CD4-positive, alpha-beta T cell treated with Interleukin-17A for 1 hour (primary cell): ENCODE data around the gene MARK2.

Experiments used
- DNase-seq: peaks from one replicate; pipeline ENCODE4 v3.0.0-alpha.2; 2020

Gene MARK2

GRCh38 chr11:63911876-63912275 is 73.0 kb downstream of the MARK2 start:
- DNase-seq: no peak

DNA sequence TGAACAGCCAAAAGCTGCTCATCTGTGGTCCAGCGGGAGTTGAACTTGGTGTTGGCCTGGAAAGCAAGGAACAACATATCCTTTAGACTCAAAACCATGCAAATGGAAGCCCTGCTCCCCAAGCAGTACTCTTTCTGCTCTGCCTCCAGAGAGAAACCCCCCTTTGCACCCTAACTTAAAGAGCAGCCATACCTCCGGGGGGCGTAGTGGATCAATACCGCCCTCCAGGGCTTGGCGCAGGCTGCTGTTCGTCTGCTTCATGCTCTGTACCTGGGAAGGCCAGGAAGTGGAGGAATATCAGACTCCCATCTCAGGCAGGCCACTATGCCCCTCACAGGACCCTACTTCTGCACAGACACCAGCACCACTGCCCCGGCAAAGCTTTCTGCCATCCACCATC is 73.8 kb downstream of the MARK2 start:
- no peak for DNase-seq

DNA sequence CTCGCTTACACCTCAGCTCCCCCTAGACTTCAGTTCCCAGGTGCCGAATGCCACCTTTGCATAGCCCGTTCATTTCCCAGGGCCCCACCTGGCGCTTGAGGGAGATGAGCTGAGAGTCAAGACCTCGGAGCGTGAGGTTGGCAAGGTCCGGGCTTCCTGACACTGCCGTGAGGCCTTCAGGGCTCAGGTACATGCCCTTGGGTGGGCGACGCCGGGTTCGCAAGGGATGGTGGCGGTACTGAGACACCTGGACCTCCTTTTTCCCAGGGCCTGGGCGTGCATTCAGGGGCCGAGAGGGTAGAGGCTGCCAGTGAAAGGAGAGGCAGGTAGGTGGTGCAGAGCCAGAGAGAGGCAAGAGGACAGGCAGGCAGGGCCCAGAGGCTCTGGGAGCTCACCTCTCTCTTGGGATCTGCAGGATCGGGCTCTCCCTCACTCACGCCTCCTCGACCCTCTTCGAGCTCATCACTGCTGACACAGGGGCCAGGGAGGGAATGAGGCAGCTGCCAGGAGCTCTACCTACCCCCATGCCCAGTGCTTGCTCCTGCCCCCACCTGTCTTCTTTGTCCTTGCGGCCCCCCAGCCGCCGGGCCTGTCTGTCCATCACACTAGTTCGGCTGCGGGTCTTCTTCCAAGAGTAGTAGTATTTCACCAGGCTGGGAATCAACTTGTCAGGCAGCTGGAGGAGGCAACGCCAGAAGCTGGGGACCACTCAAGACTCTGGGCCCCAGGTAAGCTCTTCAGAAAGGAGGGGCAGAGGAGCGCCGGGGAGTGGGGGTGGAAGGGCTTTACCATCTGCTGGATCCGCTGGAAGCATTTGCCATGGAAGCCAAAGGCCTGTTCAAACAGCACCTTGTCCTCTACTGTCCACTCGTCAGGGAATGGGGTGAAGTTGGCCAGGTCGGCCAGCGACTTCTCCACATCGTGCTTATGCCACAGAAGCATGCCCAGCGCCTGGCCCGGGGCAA is 75.2 kb downstream of the MARK2 start:
- DNase-seq: no peak

DNA sequence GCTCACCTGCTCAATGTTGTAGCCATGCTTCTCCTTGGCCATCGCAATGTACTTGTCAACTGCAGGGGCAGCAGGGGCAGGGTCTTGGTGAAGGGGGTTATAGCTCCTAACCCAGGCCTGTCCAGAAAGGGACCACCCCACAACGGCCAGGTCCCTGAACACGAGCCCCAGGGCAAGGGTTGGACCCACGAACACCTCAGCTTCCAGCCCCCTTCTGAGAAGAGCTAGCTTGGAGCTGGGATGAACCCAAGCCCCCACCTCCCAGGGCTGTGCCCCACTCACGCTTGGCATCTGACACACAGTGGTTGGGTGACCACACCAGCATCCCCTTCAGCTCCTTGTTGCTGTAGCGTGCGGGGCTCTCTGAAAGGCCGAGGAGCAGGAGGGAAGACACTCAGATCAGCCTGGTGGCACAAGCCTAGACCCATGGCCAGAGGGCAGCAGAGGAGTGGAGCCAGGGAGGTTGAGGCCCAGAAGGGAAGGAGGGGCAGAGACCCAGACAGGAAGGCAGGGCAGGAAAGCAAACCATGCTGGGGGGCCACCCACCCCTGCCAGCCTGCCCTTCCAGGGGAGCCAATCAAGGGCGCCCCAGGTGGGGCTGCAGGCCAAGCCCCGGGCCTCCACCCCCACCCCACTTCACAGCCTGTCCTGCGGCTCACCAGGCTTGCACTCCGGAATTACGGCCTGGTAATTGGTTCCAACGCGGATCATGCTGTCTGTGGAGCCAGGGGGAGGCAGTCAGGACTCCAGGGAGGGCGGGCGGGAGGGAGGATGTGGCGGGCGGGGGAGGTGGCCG is 76.2 kb downstream of the MARK2 start:
- no peak for DNase-seq

DNA sequence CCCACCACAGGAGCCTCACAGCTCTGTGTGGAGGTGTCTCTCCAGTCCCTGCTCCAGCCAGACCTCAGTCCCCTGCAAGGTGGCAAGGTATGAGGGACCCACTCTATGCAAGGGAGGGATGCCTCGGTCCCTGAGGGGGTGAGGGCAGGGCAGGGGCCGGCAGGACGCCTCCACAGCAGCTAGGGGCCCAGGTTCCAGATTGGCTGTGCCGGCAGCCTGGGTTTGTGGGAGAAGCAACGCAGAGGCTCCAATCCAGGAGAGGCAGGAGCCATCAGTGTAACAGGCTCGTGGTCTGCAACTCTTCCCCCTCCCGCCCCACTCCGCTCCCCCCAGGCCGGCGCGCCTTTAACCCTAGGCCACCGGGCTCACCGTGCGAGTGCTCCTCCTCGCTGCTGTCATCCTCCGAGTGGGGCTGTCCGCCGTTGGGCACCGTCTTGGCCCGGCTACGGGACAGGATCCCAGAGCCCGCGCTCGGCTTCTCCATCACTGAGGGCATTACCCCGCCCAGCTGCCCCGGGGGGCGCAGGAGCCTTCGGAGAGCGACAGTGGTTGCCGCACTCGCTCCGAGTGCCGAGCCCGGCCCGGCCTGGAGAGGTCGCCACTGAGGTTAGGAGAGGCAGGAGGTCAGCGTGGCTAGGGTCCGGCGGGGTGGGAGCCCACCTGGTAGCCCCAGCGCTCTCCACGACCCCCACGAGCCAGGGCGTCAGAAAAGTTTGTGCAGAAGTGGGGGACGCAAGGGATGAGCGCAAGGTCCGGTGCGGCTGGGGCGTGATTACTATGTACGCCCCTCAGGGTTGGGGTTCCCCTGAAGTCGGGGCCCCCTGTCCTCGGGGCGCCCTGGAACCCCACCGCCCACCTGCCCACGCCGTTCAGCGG is 77.3 kb downstream of the MARK2 start:
- peak; percentile 26 for DNase-seq

DNA sequence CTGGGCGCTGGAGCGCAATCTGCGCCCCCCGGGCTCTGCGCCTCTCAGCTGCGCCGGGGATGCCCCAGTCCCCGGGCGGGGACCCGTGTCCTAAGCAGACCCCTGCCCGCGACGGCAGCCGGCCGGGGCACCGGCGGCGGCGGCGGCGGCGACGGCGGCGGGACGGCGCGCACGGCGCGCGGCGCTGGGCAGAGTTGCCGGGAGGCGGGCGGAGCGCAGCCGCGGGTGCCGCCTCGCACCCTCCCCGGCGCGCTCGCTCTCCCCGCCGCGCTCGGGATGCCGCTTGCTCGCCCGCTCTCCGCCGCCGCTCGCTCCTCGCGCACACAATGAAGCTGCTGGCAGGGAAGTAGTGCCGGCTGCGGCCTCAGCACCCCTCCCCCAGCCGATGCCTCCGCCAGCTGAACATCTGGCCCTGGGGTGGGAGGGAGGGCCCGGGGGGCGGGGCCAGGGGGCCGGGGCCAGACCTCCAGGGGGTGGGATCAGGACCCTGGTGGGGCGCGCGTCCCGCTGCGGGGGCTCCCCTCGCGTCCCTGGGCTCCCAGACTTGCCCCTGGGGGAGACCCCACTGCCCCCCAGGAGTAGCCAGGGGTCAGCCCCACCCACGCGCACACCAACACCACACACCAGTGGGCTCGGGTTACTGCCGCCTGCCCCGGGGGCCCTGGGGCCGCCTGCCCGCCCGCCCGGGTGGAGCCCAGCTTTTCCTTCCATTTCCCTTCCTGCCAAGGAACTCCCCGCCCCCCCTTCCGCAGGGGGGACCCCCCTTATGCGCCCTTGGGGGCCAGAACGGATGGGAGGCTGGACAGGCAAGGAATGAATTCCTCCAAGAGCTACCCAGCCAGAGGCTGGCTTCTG is 78.2 kb downstream of the MARK2 start, which contains the start of gene RCOR2:
Gene RCOR2 (minus strand): TSS at position 328 of the 855 bp plus-strand sequence. CDS start 708 bp downstream, outside the sequence.
- peak; percentile 71 for DNase-seq

DNA sequence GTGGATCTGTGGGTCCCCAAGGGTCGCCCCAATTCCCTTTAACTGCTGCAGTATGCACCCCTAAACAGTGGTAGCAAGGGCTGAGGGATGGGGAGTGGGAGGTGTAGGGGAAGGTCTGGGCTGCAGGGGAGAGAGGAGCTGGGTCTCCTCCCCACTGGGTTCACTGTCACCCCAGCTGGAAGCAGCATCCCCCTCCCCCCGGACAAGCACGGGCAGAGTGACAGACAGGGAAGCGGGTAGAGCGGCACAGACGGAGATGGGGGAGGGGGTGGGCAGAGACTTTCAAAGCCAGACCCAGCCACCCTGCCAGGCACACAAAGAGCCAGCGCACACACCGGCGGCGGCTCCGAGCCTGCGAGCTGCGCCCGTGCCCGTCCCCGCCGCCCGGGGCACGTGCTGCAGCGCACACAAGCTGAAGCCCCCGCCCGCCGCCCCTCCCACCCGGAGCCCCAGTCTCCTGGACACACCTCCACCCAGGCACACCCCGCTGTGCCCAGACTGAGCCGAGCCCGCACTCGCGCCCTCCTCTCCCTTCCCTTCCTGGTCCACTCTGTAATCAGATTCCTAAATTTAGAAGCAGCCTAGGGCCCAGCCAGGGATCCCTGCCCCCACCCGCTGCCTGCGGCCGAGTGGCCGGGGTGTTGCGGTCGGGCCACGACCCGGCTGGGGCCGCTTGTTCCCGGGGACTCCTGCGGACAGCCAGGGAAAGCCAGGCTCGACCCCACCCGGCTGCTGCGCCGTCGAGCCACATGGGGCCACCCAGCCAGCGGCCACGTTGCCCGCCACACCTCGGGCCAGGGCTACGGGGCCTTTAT is 79.0 kb downstream of the MARK2 start:
- peak; percentile 42 for DNase-seq

DNA sequence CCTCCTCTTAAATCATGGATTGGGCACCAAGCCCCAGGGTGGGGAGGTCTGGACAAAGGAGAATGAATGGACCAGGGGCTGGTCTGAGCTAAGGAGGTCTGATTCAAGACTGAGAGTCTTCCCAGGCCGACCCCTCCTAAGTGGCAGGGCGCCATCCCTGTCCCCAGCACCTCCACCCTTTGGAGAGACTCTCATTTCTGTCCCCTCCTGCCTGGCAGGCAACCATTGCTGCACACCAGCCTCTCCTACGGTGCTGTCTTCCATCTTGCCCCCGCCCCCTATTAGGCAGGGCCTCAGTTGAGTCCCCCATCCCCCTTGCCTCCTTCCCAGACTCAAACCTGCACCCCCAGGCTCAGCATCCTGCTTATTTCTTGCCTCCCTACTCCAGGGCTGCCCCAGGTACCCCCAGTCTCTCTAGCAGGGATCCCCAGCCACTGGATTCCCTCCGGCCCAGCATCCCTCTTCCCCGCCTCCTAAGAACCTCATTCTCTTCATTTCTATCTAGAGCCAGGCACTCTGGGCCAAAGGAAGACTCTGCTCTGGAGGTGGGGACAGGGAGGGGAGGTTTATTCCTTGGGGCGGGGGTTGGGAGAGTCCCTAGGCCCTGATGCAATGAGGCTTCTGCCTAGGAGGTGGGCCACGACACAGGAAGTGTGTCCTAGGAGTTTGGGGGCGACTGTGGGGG is 79.7 kb downstream of the MARK2 start:
- no peak for DNase-seq

DNA sequence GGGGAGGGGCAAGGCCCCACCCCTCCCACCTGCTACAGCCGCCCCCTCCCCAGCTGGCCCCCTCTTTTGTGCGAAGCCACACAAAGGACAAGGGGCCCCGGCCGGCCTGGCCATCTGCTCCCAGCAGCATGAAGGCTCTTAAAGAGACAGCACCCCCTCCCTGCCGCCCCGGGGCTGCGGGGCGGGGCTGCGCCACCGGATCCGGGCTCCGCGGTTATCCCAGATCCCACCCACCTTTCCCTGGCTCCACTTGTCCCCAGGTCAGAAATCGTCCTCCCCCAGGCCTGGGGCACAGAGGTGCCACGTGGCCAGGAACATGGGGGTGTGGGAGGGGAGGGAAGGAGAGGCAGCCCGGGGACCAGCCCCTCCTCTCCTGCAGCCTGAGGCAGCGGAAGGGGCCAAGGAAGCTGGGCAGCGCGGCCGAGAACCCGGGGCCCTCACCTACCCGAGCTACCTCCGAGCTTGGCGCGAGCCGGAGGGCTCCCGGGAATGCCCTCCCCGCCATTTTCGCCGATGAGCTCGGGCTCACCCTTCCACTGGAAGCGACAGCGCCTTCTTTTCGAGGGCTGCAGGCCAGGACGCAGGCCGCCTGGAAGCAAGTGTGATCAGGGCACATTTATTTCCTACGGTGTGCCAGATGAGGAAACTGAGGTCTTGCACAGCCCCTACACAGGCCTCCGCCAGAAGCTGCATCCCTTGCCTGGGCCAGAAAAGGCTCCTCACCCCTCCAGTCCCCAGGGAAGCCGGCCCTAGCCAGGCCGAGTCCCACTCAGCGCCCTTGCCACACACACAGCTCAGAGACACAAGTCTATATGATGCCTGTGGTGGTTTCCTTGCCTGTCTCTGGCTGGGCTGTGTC is 80.6 kb downstream of the MARK2 start:
- no peak for DNase-seq

DNA sequence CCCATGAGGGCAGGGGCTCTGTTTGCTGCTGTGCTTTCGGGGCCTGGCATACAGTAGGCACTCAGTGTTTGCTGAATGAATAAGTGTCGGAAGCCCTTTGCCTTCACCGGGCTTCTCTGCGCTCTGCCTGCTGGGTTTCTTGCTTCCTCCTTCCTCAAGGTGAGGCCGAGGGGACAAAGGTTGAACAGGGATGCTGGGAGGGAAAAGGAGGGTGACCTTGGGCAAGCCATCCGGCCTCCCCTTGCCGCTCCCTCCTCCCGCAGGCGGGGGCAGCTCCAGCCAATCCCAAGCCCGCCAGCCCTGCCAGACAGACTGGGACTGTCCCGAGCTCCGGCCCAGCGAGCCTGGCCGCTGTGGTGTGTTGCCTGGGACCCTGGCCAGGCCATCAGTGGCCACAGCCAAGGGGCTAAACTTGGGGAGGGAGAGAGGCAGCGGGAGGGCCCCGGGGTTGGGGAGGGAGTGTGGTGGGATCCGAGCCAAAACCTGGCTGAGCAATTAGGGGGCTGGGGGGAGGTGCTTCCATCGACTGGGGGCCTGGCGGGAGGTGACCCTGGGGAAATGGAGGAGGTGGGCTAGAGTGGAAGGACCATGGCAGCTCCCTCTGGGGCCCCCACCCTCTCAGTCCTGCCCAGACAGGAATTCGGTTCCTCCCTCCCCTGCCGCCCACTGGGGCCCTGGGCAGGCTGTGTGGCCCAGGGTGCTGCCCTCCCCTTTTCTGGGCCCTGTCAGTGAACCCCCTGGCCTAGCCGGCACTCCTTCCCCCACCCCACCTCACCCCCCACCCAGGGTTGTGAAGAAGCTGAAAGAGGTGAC is 81.4 kb downstream of the MARK2 start:
- no peak for DNase-seq

DNA sequence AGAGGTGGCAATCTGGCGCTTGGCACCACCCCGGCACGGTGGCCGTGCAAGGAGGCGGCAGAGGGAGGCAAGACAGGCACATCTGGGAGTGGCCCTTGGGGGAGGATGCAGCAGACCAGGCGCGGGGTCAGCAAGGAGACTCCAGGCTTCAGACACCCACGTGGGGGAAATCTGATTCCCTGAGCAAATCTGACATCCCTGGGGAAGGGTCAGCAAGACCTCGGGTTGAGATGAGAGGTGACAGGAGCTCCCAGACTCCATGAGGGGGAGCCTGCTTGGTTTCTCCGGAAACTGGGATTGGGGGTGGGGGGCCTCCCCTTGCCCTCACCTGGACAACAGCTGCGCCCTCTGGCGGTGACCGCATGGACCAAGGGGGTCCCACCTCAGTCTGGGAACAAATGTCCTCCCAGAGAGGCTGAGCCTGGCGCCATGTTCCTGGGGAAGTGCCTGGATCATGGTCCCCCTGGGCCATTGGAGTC is 82.1 kb downstream of the MARK2 start:
- DNase-seq: peak; percentile 30

- DNase-seq: no peak
Observed at GRCh38 chr11:63922673-63923192, 83.8 kb downstream of the MARK2 start.

DNA sequence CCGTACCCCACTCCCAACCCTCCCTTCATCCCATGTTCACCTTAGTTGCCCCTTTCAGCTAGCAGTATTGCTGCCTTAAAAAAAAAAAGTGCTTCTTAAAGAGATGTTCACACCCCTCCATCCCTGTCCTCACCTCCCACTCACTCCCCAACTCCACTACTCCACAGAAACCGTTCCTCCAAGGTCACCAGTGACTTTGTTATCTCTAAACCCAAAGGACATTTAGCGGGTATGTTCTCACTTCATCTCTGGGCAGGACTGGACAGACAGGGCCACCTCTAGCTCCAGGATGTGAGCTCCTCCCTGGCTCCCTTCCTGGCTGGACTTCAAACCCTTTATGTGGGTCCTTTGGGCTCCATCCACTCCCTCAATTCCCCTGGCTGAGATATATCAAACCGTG is 84.4 kb downstream of the MARK2 start:
- DNase-seq: no peak

GRCh38 chr11:63929616-63930015 is 90.7 kb downstream of the MARK2 start:
- DNase-seq: no peak

- DNase-seq: no peak
Observed at GRCh38 chr11:63931045-63931444, 92.1 kb downstream of the MARK2 start.

GRCh38 chr11:63931876-63932275 is 93.0 kb downstream of the MARK2 start:
- no peak for DNase-seq

DNA sequence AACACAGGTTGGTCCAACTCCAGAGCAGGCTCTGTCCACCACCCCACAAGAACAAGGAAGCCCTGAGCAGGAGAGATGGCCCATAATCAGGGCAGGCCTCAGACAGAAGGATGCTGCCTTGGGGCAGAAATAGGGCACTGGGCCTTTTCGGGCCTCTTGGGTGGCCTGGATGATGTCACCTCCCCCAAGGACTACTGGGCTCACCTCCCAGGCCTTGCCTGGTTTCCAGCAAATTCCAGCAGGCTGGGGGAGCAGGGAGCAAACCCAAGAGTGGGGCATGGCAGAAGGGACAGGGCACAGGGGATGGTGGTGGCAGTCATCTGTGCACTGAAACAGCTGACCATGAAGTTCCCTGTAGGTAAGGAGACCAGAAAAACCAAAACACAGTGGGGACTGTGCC is 94.5 kb downstream of the MARK2 start:
- DNase-seq: no peak
